T-helper 22 cell (primary cell): ENCODE data around the gene YIPF1.
A peak's percentile ranks its signal among the peaks of the same experiment; 100 is the strongest.
"Not testable (repeated sequence)": the region's sequence is repeated elsewhere in the genome, so short reads cannot be mapped to it uniquely, and the experiment has no call there.

Experiments
- DNase-seq: peaks from one replicate; pipeline ENCODE4 v3.0.0-alpha.2; 2020; ENCODE audit warnings: low read depth

The YIPF1 gene

DNA sequence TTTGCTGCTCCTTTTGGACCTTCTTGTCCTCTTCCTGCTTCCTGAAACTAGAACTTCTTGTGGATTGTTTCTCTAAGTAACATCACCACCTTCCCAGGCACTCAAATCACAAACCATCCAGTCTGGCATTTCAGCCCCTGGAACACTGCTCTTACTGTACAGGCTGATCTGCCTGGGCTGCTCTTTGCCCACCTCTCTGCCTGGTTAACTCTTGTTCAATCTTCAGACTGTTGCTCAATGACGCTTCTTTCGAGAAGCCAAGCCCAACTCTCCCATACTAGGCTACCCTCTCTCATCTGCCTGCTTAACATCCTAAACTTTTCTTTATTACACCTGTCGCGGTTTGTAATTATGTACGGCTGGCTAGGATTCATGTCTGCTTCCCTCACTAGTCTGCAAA, 5.0 kb upstream of the YIPF1 start:
- no peak for DNase-seq

DNA sequence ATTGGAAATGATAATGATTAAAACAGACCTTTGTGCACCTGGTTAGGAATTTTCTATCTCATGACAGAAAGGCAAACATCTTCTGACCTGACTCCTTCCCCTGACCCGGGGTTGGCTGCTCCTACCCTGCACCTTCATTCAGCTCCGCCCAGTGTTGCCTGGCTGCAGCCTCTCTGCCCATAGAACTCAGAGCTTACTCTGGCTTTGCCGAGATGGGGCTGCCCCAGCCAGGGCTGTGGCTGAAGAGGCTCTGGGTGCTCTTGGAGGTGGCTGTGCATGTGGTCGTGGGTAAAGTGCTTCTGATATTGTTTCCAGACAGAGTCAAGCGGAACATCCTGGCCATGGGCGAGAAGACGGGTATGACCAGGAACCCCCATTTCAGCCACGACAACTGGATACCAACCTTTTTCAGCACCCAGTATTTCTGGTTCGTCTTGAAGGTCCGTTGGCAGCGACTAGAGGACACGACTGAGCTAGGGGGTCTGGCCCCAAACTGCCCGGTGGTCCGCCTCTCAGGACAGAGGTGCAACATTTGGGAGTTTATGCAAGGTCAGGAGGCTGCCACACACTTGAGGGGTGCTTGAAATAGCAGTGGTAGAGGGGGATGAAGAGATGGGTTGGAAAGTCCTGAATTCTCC, 4.5 kb upstream of the YIPF1 start, which contains the start of gene DIO1:
Gene DIO1, plus strand, starts transcription at position 189 of the 638 bp plus-strand sequence. Its CDS starts 24 bp downstream, at position 213.
- DNase-seq = no peak

DNA sequence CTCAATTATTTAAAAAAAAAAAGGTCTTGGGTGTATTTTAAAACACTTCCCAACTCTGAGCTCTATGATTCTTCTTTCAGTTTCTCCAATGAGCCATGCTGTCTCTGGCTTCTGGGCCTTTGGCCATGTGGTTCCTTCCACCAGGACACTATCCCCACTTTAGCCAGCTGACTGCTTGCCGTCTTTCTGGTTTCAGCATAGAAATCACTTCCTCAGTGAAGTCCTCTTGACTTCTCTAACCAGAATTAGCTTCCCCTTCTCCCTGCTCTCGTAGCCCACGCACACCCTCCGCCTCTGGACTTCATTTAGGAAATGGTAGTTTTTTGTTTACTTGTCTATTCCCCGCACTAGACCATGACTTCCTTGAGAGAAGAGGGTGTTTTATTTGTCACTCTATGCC, 3.3 kb upstream of the YIPF1 start:
- DNase-seq = no peak

DNA sequence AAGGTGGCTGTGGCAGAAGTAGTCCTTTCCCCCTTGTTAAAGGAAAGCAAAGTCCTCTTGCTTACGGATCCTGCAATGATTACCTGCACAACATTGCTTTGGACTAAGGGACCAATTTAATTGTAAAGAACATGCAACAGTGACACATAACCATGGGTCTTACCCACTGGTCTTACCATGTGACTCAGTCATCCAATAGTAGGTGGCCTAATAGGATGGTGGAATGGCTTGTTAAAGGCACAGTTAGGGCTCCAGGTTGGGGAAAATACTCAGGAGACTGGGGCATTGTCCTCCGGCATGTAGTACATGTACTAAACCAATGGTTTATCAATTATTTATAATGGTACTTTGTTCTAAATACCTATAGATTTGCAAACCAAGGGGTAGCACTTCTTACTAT, 2.1 kb upstream of the YIPF1 start:
- DNase-seq = no peak

DNA sequence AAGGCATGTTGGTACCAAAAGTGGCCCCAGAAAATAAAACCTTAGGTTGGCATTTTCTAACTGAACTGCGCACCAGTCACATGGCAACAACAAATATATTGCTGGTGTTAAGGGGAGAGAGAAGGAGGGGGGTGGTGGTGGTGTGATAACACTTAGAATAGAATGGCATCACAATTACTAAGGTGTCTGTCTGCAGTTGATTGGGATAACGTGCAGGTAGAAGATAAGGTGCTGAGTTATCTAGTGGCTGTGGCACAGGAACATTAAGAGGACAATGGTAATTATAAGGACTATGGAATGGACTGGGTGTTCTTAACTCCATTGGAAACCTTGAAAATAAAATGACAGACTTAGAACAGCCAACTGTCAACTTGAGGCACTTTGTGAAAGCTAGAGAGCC, 1.4 kb upstream of the YIPF1 start:
- DNase-seq = no peak

DNA sequence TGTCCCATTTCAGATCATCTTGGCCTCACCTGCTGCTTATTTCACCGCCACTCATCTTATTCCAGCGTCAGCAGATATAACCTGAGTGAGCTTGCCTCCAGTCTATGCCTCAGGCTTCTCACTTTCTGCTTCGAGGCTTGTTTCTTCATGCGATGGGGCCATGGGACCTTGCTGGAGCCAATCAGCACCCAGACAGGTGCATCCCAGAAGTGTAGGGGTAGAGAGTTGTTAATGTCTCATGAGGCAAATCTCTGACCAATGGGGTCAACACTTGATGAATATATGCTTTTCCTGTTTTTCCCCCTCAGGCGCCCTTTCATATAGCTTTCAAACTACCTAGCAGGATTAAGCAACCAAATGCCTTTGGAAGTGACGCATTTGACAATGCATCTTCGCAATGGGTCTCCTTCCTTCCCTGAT, 935 bp upstream of the YIPF1 start:
- no peak for DNase-seq

DNA sequence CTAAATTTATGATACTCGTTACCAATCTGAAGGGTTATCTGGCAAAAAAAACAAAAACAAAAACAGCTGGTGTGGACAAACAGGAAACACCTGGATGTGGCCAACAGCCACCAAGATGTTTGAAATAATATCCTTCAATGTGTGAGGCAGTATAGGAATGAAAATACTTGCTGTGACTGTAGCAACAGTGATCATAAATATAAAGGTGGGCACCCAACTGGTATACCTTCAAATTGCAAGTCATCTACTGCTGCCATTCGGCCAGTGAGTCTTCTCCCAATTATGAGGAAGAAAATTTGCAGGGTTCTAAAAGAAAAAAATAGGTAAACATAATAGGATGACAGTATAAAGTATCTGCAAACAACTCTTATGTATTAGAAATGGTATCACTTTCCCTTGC, 916 bp downstream of the YIPF1 start:
- DNase-seq = no peak

DNA sequence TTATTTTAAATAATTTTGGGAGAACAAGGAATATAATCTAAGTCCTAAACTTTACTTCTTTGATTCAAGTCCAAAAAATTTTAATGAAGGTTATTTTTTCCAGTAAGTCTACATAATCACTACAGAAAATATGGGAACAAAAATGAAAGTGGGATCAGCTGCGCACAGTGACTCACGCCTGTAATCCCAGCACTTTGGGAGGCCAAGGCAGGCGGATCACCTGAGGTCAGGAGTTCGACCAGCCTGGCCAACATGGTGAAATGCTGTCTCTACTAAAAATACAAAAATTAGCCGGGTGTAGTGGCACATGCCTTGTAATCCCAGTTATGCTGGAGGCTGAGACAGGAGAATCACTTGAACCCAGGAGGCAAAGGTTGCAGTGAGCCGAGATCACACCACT, 6.0 kb downstream of the YIPF1 start:
- not testable (repeated sequence) for DNase-seq

DNA sequence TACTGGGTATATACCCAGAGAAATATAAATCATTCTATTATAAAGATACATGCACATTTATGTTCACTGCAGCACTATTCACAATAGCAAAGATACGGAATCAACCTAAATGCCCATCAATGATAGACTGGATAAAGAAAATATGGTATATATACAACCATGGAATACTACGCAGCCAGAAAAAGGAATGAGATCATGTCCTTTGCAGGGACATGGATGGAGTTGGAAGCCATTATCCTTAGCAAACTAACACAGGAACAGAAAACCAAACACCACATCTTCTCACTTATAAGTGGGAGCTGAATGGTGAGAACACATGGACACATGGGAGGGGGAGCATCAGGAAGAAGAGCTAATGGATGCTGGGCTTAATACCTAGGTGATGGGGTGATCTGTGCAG, 7.7 kb downstream of the YIPF1 start:
- DNase-seq = not testable (repeated sequence)

DNA sequence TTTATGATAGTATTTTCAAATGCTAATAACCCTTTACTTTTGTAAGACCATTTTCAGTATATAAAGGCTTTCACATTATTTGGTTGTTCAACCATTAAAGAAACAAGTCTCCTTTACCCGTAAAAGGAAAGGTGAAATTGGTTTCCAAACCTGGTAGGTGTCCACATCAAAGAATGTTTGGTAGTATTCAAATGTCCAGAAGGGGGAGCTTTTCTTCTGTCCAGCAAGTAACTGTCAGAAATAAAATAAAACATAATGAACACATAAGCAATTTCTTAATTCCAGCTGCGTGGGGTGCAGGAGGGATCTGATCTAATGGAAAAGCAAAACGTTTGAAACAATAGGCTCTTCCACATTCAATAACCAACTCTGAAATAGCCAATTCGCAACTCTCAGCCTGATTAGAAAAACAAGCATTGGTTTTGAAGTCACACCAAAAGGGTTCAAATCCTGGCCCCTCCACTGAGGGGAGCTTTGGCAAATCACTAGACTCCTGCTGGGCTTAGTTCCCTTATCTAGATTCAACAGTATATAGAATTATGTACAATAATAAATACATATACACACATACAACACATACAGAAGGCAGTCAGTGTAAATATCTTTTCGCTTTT, 11.0 kb downstream of the YIPF1 start:
- no peak for DNase-seq

DNA sequence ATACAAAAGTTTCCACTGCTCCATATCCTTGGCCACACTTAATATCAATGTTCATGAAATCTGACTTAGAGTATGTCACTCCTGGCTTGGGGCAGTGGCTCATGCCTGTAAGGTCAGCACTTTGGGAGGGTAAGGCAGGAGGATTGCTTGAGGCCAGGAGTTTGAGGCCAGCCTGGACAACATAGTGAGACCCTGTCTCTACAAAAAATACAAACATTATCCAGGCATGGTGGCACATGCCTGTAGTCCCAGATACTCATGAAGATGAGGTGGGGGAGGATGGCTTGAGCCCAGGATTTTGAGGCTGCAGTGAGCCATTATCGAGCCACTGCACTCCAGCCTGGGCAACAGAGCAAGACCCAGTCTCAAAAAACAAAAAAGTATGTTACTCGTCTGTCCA, 14.4 kb downstream of the YIPF1 start:
- DNase-seq = not testable (repeated sequence)

DNA sequence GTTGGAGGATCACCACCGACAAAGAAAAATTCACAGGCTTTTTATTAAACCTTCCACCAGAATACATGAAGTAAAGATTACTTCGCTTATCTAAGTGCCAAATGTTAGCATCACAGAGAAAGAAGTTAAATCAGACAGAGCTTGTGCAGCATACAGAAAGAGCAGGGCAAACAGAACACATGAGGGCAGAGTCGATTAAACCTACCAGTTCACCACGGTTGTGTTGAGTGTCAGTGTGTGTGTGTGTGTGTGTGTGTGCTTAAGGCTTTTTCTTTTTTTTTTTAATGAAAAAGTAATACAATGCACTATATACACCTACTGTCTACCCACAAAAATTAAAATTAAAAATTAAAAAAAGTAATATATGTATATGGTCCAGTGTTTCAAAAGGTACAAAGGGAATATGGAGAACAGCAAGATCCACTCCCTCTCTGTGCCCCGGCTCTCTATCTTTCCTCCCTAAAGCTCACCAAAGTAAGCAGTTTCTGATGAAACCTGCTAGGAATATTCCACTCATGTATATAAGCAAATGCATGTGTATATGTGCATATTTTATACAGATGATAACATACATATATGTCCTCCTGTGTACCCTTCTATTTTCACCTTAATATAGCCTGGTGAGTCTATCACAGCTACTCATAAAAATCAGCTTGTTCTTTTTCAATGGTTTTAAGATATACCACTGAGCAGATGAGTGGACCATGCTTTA, 17.7 kb downstream of the YIPF1 start:
- no peak for DNase-seq

DNA sequence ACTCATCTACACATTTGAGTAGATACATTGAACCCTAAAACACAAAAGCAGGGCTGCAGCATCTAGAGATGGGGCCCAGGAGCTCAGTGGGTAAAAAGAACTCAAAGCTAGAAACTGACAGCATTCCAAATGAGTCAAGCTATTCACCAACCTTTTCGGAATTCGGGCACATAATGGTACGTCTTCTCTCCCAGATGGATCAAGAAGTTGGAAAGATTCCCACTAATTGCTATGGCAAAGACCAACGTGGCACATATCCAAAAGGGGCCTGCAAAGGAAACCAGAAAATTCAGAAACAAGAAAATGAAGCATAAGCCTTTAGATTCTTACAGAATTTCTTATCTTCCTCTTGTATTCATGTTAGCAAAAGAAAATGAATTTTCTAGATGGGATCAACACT, 18.4 kb downstream of the YIPF1 start:
- DNase-seq = no peak

DNA sequence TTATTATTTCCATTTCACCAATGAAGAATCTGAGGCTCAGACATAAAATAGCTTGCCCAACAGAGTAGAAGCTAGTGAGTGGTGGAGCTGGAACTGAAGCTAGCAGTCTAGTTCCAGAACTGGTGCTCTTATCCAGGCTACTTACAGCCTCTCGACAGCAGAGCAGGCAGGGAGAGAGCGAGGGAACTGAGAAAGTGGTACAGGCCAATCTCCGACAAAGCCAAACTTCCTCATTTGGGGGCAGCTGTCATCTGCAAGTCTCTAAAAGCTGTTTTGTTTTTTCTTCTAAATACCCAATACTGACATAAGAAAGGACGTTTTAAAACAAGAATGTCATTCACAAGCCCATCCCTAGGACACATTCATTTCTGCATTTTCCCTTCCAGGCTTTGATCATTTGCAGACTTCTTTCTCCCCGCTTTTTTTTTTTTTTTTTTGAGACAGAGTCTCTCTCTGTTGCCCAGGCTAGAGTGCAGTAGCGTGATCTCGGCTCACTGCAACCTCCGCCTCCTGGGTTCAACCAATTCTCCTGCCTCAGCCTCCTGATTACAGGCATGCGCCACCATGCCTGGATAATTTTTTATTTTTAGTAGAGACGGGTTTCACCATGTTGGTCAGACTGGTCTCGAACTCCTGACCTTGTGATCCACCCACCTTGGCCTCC, 20.0 kb downstream of the YIPF1 start:
- DNase-seq = no peak

DNA sequence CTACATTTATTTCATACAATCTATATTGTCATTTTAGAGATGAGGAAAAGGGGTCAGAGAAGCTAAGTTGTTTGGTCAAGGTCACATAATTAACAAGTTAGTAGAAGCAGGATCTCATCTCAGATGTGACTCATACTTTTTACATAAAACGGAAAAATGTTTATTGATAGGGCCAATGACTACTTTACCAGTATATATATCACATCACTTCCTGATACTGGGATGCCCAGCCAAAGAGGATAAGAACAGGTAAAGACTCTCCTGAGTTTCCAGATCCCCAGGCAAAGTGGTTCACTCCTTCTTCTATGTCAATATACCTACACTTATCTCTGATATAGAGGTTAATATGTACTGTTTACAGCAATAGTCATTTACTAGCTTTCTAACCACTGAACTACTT, 21.0 kb downstream of the YIPF1 start:
- no peak for DNase-seq

DNA sequence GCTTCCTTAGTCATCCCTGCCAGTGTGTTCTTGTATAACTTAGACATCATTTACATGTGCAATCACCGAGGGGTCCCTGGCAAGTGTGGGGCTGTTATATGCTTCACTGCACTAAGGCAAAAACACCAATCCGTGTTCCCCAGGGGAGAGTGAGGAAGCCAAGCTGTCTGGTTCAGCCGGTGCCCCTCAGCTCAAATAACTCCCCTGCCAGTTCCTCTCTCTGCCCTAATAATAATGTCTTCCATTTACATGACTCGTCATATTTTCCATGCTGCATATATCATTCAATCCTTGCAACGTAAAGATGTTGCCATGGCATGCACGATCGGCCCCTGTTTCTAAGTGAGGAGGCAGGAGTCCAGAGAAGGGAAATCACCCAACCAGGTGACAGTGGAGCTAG, 27.1 kb downstream of the YIPF1 start:
- DNase-seq = no peak

DNA sequence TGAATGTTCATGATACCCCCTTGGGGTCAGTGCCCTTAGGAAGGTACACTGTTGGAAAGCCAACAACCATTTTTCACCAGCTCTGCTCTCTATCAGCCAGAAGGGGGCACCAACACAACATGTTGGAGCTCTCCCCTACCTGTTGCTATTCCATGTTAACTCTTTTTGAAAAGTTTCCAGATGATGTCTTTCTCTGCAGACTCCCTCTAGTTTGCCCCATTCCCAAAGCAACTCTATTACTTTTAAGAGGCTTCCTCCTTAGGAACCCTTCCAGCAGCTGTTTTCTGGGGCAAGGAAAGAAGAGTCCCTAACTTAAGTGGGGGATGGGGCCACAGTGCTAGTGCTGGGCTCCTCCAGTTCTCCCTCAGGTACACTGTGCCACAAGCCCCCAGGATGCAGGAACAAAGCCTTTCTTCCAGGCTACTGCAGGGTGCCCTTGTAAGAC, 28.6 kb downstream of the YIPF1 start:
- peak; percentile 6 for DNase-seq

DNA sequence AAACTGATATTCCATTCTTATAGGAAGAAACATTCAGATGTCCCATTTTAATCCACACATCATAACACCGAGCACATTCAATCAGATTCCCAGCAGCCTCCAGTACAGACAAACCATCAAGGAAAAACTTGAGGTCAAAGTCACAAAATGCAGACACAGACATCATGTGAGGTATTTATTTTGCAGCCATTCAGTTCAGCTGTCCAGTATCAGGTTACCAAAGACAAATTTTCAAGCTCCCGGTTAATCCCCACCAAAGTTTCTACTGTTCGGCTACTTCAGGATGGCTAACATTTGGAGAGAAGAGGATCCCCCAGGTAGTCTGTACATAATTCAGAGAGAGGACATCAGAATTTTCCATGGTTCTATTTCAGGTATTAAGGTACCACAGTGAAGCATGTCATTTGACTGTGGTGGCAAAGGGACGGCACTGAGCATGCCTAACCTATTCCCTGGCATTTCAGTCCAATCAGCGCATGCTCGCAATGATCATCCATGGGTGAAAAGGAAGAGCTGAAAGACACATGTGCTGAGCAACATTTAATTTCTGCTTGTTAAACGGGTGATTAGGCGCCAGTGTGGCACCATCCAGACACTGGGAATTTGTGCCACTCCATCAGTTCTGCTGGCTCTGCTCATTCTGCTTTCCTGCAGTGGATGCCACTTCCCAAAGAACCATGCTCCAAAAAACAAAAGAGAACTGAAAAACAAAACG, 37.9 kb downstream of the YIPF1 start:
- DNase-seq = no peak

DNA sequence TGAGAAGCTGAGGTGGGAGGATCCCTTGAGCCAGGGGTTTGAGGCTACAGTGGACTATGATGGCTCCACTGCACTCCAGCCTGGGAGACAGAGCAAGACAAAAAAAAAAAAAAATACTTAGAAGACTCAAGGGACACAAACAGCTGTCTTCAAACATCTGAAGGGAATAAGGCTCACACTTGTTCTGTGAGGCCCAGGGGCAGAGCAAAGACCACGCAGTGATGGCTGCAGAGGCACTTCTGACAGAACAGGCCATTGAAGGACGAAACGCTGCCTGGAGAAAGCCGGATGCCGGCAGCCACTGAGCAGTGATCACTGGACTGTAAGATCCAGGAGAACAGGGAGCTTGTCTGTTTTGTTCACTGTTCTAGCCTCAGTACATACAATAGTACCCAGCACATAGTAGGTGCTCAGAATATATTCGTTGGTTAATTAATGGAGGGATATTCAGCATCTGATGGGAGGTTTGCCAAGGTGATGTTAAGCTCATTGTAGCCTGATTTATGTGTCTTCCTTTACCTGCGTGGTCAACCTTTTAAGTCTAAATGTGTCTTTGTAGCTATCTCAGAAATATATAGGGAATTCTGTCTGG, 39.4 kb downstream of the YIPF1 start:
- no peak for DNase-seq

DNA sequence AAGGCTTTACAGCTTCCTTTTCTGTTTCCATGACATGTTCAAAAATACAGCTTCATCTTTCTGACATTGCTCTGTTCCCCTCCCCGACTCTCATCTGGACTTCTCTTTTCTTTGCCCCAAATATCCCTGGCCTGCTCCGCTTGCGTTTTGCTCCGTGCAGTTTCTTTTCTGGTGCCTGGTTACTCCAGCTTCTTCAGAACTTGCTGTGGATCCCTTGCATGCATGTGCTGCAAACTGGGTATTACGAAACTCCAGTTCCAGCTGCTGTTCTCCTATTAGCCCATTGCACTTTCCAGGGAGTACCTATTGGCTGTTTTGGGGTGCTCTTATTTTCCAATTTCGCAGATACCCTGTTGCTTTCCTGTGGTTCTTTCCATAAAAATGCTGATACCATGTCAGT, 41.6 kb downstream of the YIPF1 start:
- DNase-seq = no peak

DNA sequence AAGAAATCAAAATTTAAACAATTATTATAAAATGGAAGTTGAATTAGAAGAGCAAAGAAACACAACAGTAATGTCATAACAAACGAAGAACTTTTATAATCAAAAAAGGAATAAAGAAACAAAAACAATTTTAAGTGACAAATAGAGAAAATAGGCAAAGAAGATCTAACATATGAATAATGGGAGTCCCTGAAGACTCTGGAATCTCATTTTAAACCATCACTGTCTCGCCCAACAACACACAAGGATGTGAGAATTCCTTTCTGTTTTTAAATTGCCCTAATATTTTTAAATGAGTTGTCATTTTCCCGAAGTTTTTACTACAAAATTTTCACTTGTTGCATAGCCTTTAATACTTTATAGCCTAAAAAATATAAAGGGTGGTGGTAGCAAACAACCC, 47.2 kb downstream of the YIPF1 start:
- DNase-seq = no peak

DNA sequence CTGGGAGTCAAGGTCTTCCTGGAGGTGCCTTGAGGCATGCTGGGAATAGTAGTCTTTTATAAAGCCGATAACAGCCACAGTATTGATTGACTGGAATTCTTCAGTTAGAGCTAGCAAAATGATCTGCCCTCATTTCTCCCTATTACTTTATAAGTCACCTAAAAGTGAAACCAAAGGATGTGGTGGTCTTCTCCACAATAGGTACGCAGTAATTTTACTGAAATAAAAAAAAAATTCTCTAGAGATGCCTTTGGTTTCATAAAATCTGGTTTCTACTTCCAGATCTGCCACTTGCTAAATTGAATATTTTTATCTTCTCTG, 51.0 kb downstream of the YIPF1 start:
- DNase-seq = no peak
